Bronchial epithelial cell (primary cell): ENCODE data around the gene HOXB13. TPM values are rescaled to one million over a fixed set of nuclear protein-coding genes. Genes with fewer than 3 reads are reported as not detected.
A peak's percentile ranks its signal among the peaks of the same experiment; 100 is the strongest.

Source experiments
- DNase-seq: peaks from one replicate; pipeline ENCODE4 v3.0.0-alpha.2; 2010; ENCODE audit warnings: low read depth
- FAIRE-seq: peaks from 2 replicates; lab custom pipeline; 2011; peaks lifted over from hg19 to GRCh38; lab: Jason Lieb, UNC
- H3K27me3 ChIP-seq: 2 replicates; pipeline ENCODE4 v1.5.1; 2011; ENCODE audit warnings: low read length; ENCODE audit not compliant: control insufficient read depth, insufficient read depth
- H3K36me3 ChIP-seq: 2 replicates; pipeline ENCODE4 v1.5.1; 2011; ENCODE audit warnings: low read length; ENCODE audit not compliant: control insufficient read depth, insufficient read depth
- H3K4me3 ChIP-seq: 2 replicates; pipeline ENCODE4 v1.5.1; 2011; ENCODE audit warnings: mild to moderate bottlenecking, low read depth, low read length, control low read depth
- total RNA-seq: library from RNA; depleted of rRNA; stranded (reverse); fragments of >200 nt; gene quantifications from 2 replicates; pipeline ENCODE4 v1.2.1, GENCODE V29; 2014
- TF ChIP-seq, protein P1 (sequence below): IDR thresholded peaks from 2 replicates; pipeline ENCODE4 v1.5.1; 2011; ENCODE audit warnings: mild to moderate bottlenecking, moderate library complexity, low read length, control low read depth, inconsistent platforms; ENCODE audit not compliant: insufficient read depth, severe bottlenecking

Gene HOXB13
- total RNA-seq, 1 donor from 2014 or later: not detected

- FAIRE-seq (no peak), DNase-seq (no peak)
- Histone ChIP-seq H3K36me3 (no peaks in the 10 kb centered on the region), H3K4me3 (no peak overlapping the region), H3K27me3 (peaks cover 64% of the 10 kb centered on the region)
- TF ChIP-seq, protein P1, sequence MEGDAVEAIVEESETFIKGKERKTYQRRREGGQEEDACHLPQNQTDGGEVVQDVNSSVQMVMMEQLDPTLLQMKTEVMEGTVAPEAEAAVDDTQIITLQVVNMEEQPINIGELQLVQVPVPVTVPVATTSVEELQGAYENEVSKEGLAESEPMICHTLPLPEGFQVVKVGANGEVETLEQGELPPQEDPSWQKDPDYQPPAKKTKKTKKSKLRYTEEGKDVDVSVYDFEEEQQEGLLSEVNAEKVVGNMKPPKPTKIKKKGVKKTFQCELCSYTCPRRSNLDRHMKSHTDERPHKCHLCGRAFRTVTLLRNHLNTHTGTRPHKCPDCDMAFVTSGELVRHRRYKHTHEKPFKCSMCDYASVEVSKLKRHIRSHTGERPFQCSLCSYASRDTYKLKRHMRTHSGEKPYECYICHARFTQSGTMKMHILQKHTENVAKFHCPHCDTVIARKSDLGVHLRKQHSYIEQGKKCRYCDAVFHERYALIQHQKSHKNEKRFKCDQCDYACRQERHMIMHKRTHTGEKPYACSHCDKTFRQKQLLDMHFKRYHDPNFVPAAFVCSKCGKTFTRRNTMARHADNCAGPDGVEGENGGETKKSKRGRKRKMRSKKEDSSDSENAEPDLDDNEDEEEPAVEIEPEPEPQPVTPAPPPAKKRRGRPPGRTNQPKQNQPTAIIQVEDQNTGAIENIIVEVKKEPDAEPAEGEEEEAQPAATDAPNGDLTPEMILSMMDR: no peak
Measured at GRCh38 chr17:48745381-48746275, 17.1 kb upstream of the HOXB13 start.

DNA sequence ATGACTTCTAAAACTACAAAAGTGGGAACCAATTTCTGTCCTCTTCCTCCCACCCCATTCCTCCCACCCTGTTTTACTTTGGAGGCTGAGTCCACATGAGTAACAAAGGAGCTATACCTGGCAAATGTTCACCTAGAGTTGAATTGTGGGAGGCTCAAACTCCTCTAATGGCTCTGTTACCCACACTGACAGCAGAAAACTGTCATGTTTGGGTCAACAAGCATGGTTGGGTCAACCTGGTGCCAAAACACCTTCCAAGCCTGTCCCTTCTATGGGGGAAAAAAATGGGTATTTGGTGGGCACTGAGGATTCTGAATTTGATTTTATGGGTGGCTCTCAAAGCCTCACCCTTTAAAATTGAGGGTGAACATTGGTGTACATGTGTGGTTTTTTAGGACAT, 12.0 kb upstream of the HOXB13 start:
- TF ChIP-seq, protein P1: no peak
- H3K36me3 ChIP-seq: no peaks in the 10 kb centered on the region
- peaks cover 67% of the 10 kb centered on the region for H3K27me3 ChIP-seq
- H3K4me3 ChIP-seq: no peak overlapping the region
- FAIRE-seq: no peak
- no peak for DNase-seq

DNA sequence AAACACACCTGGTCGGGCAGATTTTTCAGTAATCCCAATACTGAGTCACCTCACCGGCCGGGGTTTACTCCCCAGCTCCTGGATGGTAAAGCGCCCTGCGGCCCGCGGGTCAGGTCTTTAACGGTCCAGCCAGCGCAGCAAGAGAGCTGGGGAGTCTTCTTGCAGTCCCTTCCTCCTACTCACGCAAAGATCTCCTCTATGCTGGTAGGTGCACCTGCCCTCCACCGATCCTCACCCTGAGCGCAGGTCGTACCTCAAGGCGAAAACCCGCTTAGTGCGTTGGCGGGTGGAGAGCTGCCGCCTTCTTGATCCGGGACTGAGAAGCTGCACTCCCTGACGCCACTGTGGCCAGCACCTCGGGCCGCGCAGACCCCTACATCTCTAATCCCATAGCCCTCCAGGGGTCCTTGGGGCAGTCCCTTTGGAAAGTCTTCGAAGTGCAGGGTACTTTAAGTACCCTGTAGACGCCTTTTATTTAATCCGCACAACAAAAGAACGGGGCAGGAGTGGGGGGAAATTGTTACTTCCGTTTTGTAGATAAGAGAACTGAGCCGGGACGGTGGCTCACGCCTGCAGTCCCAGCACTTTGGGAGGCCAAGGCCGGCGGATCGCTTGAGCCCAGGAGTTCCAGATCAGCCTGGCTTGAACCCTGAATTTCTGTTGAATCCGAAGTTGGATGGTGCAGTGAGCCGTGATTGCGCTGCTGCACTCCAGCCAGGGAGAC, 10.4 kb upstream of the HOXB13 start:
- Histone ChIP-seq H3K4me3 (no peak overlapping the region), H3K27me3 (peaks cover 72% of the 10 kb centered on the region), H3K36me3 (no peaks in the 10 kb centered on the region)
- TF ChIP-seq, protein P1: no peak
- DNase-seq (peak; percentile 13), FAIRE-seq (no peak)

DNA sequence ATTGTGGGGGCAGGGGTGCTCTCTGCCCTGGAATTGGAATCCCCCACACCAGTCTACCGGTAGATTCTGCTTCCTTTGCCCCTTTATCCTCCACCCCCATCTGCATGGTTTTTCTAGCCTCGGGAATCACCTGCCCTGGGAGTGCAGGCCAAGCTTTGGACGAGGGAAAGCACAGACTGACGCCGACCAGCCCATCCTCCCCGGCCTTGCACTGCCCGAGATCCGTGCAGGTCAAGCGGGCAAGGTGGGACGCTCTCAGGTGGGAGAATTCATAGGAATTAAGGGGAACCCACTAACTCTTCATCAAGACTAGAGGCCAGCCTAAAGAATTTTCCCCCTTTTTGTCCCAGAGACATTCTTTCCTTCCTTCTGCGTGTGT, 9.9 kb upstream of the HOXB13 start:
- no peak overlapping the region for H3K4me3 ChIP-seq
- DNase-seq (no peak), FAIRE-seq (no peak)
- no peaks in the 10 kb centered on the region for H3K36me3 ChIP-seq
- TF ChIP-seq, protein P1: no peak
- peaks cover 71% of the 10 kb centered on the region for H3K27me3 ChIP-seq

DNA sequence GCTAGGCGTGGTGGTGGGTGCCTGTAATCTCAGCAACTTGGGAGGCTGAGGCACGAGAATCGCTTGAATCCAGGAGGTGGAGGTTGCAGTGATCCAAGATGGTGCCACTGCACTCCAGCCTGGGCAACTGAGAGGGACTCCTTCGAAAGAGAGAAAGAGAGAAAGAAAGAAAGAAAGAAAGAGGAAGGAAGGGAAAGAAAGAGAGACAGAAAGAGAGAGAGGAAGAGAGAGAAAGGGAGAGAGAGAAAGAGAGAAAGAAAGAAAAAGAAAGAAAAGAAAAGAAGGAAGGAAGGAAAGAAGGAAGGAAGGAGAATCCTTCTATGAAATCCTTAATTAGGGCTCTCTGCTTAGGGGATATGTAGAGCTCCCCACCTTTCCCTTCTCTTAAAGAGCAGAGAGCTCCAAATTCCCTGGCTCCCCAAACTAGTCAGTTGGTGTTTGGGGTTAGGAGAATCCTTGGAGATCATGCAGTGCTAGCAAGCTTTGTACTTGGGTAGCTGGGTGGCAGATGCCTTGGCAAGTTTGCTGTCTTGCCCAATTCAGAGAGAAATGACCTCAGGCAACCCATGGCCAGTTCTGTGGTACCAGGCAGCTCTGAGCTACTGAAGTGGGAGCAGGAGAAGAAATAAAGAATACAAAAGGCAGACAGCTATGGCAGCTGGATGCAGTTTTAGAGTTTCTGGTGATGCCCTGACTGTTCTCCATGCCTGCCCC, 8.9 kb upstream of the HOXB13 start:
- Histone ChIP-seq H3K27me3 (peaks cover 73% of the 10 kb centered on the region), H3K36me3 (no peaks in the 10 kb centered on the region), H3K4me3 (no peak overlapping the region)
- TF ChIP-seq, protein P1: no peak
- DNase-seq (no peak), FAIRE-seq (no peak)
